ENCODE measurements around the gene PSMC6. TPM values are rescaled to one million over a fixed set of nuclear protein-coding genes. Genes with fewer than 3 reads are reported as not detected.
A peak's percentile ranks its signal among the peaks of the same experiment; 100 is the strongest.

PSMC6 gene
- total RNA-seq, 1 experiment from 2014 or later, result 103 TPM

- H3K27ac ChIP-seq (ENCODE audit: insufficient read length, low read depth, low read length), result no peak overlapping the region
These were observed 22.6 kb downstream of the PSMC6 start for GRCh38 chr14:52729585-52729924.

More at GRCh38 chr14:52729585-52729924, 22.6 kb downstream of the PSMC6 start:
- Histone ChIP-seq H3K56ac (ENCODE audit: insufficient read length, low read depth, low read length) (no peak overlapping the region), H4K5ac (ENCODE audit: insufficient read length, low read depth, low read length) (no peak overlapping the region), H3K14ac (ENCODE audit: insufficient read depth, low read length) (no peak overlapping the region), H3K27me3 (ENCODE audit: insufficient read depth, low read length) (no peaks in the 10 kb centered on the region), H3T11ph (ENCODE audit: low read length) (no peak overlapping the region), H3K9me3 (ENCODE audit: control insufficient read depth, low read depth, low read length) (no peaks in the 10 kb centered on the region), H3K9ac (ENCODE audit: extremely low read depth, insufficient read length, low read length) (no peak overlapping the region), H4K20me1 (ENCODE audit: control insufficient read depth, insufficient read depth, insufficient read length) (no peaks in the 10 kb centered on the region), H4K91ac (ENCODE audit: insufficient read length, low read depth, low read length) (no peak overlapping the region), H3K4me2 (ENCODE audit: insufficient read depth, insufficient read length, low read length) (peak overlapping the region; percentile 16), H2BK12ac (ENCODE audit: insufficient read length, low read depth, low read length) (no peak overlapping the region), H2AK5ac (ENCODE audit: insufficient read length, low read length) (no peak overlapping the region), H4K8ac (replicated peaks; ENCODE audit: insufficient read length, low read depth, low read length) (no peak overlapping the region), H3K4me1 (ENCODE audit: insufficient read depth, low read length) (peaks cover 8% of the 10 kb centered on the region; the same call in 1 of the 2 replicates), H3K79me1 (ENCODE audit: insufficient read depth, low read depth, low read length, poor library complexity, severe bottlenecking) (no peaks in the 10 kb centered on the region), H2AFZ (ENCODE audit: low read length) (no peak overlapping the region), H3K18ac (ENCODE audit: insufficient read length, low read depth, low read length) (no peak overlapping the region), H3K4ac (ENCODE audit: low read depth, low read length) (no peak overlapping the region), H3K79me2 (ENCODE audit: insufficient read depth, low read length) (no peaks in the 10 kb centered on the region; the same call in 1 of the 2 replicates), H2BK120ac (ENCODE audit: low read depth, low read length, poor library complexity, severe bottlenecking) (no peak overlapping the region), H3K23ac (ENCODE audit: insufficient read length, low read depth, low read length) (no peak overlapping the region), H2BK20ac (ENCODE audit: low read depth, low read length, poor library complexity, severe bottlenecking) (no peak overlapping the region), H3K23me2 (ENCODE audit: insufficient read length, low read depth, low read length, poor library complexity, severe bottlenecking) (peaks cover 5% of the 10 kb centered on the region), H2BK5ac (ENCODE audit: insufficient read length, low read length) (no peak overlapping the region), H2BK15ac (ENCODE audit: low read depth, low read length) (no peak overlapping the region)
- Mint-ChIP-seq H3K27ac (peak overlapping the region; percentile 90 to 99 (median 94); a peak in 6 of 7 replicates), H3K36me3 (ENCODE audit: insufficient read depth in 1 of 3, low read depth in 3 of 3) (peaks cover 19 to 56% (median 38%) of the 10 kb centered on the region in 3 experiments), H3K4me1 (peaks cover 18 to 40% of the 10 kb centered on the region in 2 experiments), H3K4me3 (peak overlapping the region; percentile 96 to 98), H3K9me3 (no peaks in the 10 kb centered on the region), H3K27me3 (ENCODE audit: low read depth) (no peaks in the 10 kb centered on the region)
- DNase-seq, result no peak
- TF ChIP-seq, protein P1, sequence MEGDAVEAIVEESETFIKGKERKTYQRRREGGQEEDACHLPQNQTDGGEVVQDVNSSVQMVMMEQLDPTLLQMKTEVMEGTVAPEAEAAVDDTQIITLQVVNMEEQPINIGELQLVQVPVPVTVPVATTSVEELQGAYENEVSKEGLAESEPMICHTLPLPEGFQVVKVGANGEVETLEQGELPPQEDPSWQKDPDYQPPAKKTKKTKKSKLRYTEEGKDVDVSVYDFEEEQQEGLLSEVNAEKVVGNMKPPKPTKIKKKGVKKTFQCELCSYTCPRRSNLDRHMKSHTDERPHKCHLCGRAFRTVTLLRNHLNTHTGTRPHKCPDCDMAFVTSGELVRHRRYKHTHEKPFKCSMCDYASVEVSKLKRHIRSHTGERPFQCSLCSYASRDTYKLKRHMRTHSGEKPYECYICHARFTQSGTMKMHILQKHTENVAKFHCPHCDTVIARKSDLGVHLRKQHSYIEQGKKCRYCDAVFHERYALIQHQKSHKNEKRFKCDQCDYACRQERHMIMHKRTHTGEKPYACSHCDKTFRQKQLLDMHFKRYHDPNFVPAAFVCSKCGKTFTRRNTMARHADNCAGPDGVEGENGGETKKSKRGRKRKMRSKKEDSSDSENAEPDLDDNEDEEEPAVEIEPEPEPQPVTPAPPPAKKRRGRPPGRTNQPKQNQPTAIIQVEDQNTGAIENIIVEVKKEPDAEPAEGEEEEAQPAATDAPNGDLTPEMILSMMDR (conservative IDR thresholded peaks at IDR 0.05), result no peak
- no CpG with 5 or more reads among the region's 8 CpGs for WGBS (ENCODE audit: extremely low coverage, insufficient read length, low lambda C conversion rate)

Measured in H9 (cell line).